SK-N-SH treated with all-trans-retinoic acid at 6 μM for 48 hours (cell line): ENCODE measurements around the gene MCCD1.

Source experiments
- ATAC-seq: fragments of 200-7000 bp; cut with Tn5 transposase; 3 replicates; pipeline ENCODE4 v1.9.1; 2020; ENCODE audit warnings: mild to moderate bottlenecking, moderate library complexity
- BACH2 ChIP-seq: fragments of 250-450 bp; sonication (Bioruptor Pico); IDR thresholded peaks from 2 replicates; pipeline ENCODE4 v1.9.0; 2021; ENCODE audit warnings: mild to moderate bottlenecking, borderline replicate concordance
- CSDC2 ChIP-seq: fragments of 250-450 bp; sonication (Bioruptor Pico); IDR thresholded peaks from 2 replicates; pipeline ENCODE4 v1.5.0; 2020; ENCODE audit warnings: mild to moderate bottlenecking, moderate library complexity
- ESRRG ChIP-seq: fragments of 250-450 bp; sonication (Bioruptor Pico); IDR thresholded peaks from 2 replicates; pipeline ENCODE4 v1.6.1; 2021; ENCODE audit warnings: mild to moderate bottlenecking
- ISL1 ChIP-seq: fragments of 250-450 bp; sonication (Bioruptor Pico); IDR thresholded peaks from 2 replicates; pipeline ENCODE4 v2.1.2; 2022; ENCODE audit warnings: mild to moderate bottlenecking, moderate library complexity
- OSR1 ChIP-seq: fragments of 250-450 bp; sonication (Bioruptor Pico); IDR thresholded peaks from 2 replicates; pipeline ENCODE4 v1.8.0; 2022; ENCODE audit warnings: moderate library complexity, mild to moderate bottlenecking, inconsistent platforms
- PATZ1 ChIP-seq: fragments of 250-450 bp; sonication (Bioruptor Pico); IDR thresholded peaks from 2 replicates; pipeline ENCODE4 v1.8.0; 2020; ENCODE audit warnings: mild to moderate bottlenecking, moderate library complexity, borderline replicate concordance
- POU6F1 ChIP-seq: fragments of 250-450 bp; sonication (Bioruptor Pico); IDR thresholded peaks from 2 replicates; pipeline ENCODE4 v1.8.0; 2021; ENCODE audit warnings: low read depth, mild to moderate bottlenecking, moderate library complexity, borderline replicate concordance
- PPARA ChIP-seq: fragments of 250-450 bp; sonication (Bioruptor Pico); IDR thresholded peaks from 2 replicates; pipeline ENCODE4 v1.5.0; 2020; ENCODE audit warnings: mild to moderate bottlenecking, borderline replicate concordance
- RARB ChIP-seq: fragments of 250-450 bp; sonication (Bioruptor Pico); IDR thresholded peaks from 2 replicates; pipeline ENCODE4 v1.8.0; 2021; ENCODE audit warnings: mild to moderate bottlenecking, moderate library complexity
- SNAI2 ChIP-seq: fragments of 250-450 bp; sonication (Bioruptor Pico); IDR thresholded peaks from 2 replicates; pipeline ENCODE4 v1.5.0; 2020; ENCODE audit warnings: mild to moderate bottlenecking, moderate library complexity
- TCF4 ChIP-seq: fragments of 250-450 bp; sonication (Bioruptor Pico); IDR thresholded peaks from 2 replicates; pipeline ENCODE4 v1.8.0; 2021; ENCODE audit warnings: mild to moderate bottlenecking, moderate library complexity, borderline replicate concordance
- TSHZ2 ChIP-seq: fragments of 250-450 bp; sonication (Bioruptor Pico); IDR thresholded peaks from 2 replicates; pipeline ENCODE4 v1.5.0; 2020; ENCODE audit warnings: mild to moderate bottlenecking, moderate library complexity
- ZC3H10 ChIP-seq: fragments of 250-450 bp; sonication (Bioruptor Pico); IDR thresholded peaks from 2 replicates; pipeline ENCODE4 v1.5.1; 2021; ENCODE audit warnings: mild to moderate bottlenecking, moderate library complexity
- ZFP3 ChIP-seq: fragments of 250-450 bp; sonication (Bioruptor Pico); IDR thresholded peaks from 2 replicates; pipeline ENCODE4 v1.5.0; 2020; ENCODE audit warnings: mild to moderate bottlenecking, moderate library complexity
- ZFP30 ChIP-seq: fragments of 450-650 bp; formaldehyde crosslinking; IDR thresholded peaks from 2 replicates; pipeline ENCODE4 v1.5.0; 2022; ENCODE audit warnings: mild to moderate bottlenecking, moderate library complexity
- ZNF565 ChIP-seq: fragments of 450-650 bp; formaldehyde crosslinking; conservative IDR thresholded peaks from 2 replicates; pipeline ENCODE4 v1.5.0; 2020; ENCODE audit warnings: low read depth, mild to moderate bottlenecking, moderate library complexity
- ZNF8 ChIP-seq: fragments of 450-650 bp; formaldehyde crosslinking; IDR thresholded peaks from 2 replicates; pipeline ENCODE4 v1.5.0; 2020; ENCODE audit warnings: mild to moderate bottlenecking, moderate library complexity

MCCD1 gene

GRCh38 chr6:31577579-31577966, 48.8 kb downstream of the MCCD1 start (continued):
- TF ChIP-seq CSDC2 (CRISPR knock-in tag): no peak
- no peak for TF ChIP-seq BACH2 (CRISPR knock-in tag)
- TF ChIP-seq, all 23 proteins: peak for 0

DNA sequence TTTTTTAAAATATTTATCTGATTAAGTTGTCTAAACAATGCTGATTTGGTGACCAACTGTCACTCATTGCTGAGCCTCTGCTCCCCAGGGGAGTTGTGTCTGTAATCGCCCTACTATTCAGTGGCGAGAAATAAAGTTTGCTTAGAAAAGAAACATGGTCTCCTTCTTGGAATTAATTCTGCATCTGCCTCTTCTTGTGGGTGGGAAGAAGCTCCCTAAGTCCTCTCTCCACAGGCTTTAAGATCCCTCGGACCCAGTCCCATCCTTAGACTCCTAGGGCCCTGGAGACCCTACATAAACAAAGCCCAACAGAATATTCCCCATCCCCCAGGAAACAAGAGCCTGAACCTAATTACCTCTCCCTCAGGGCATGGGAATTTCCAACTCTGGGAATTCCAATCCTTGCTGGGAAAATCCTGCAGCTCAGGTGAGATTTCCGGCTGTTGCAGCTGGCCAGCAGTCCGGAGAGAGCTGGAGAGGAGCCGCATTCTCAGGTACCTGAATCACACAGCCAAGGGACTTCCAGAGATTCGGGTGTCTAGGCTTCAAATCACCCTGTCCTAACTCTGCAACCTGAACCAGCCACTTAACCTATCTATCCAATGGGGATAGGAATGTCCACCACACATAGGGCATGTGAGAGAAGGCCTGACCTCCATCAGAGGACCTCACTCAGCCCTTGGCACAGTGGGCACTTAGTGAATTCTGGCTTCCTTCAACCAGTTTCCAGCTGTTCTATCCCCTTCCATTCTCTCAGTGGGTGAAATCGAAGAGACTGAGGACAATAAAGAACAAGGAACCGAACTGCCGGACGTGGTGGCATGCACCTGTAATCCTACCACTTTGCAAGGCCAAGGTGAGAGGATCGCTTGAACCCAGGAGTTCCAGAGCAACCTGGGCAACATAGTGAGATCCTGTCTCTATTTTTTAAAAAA, 49.7 kb downstream of the MCCD1 start:
- no peak for ATAC-seq
- TF ChIP-seq SNAI2 (no peak), TCF4 (CRISPR knock-in tag) (no peak), ISL1 (CRISPR knock-in tag) (no peak), CSDC2 (CRISPR knock-in tag) (no peak)

- TF ChIP-seq ISL1 (CRISPR knock-in tag): no peak
- TF ChIP-seq TSHZ2: no peak
- no peak for TF ChIP-seq ZFP3 (CRISPR knock-in tag)
- TF ChIP-seq ZNF8 (CRISPR knock-in tag): no peak
- no peak for TF ChIP-seq RARB (CRISPR knock-in tag)
- TF ChIP-seq ZC3H10 (CRISPR knock-in tag): no peak
- TF ChIP-seq ZFP30 (CRISPR knock-in tag): no peak
- no peak for TF ChIP-seq BACH2 (CRISPR knock-in tag)
- no peak for TF ChIP-seq PPARA (CRISPR knock-in tag)
- TF ChIP-seq PATZ1 (CRISPR knock-in tag): no peak
- TF ChIP-seq ZNF565 (CRISPR knock-in tag): no peak
- no peak for TF ChIP-seq POU6F1
- TF ChIP-seq TCF4 (CRISPR knock-in tag): no peak
- no peak for TF ChIP-seq ESRRG (CRISPR knock-in tag)
- no peak for TF ChIP-seq CSDC2 (CRISPR knock-in tag)
- TF ChIP-seq OSR1: no peak
- no peak for ATAC-seq
Observed at GRCh38 chr6:31579119-31579505, 50.4 kb downstream of the MCCD1 start.
